ENCODE measurements around the gene WNT11.
A peak's percentile ranks its signal among the peaks of the same experiment; 100 is the strongest.

WNT11 gene

GRCh38 chr11:76216536-76217325, 10.4 kb upstream of the WNT11 start:
- DNase-seq (ENCODE audit: low read depth): no peak

GRCh38 chr11:76215941-76216340, 9.6 kb upstream of the WNT11 start:
- DNase-seq (ENCODE audit: low read depth): peak; percentile 31
- H3K9ac ChIP-seq (ENCODE audit: low read length): no peak overlapping the region
- H3K27me3 ChIP-seq (replicated peaks; ENCODE audit: control insufficient read depth, insufficient read depth, low read length): no peaks in the 10 kb centered on the region

More at GRCh38 chr11:76216536-76217325, 10.4 kb upstream of the WNT11 start:
- Histone ChIP-seq H3K4me1 (ENCODE audit: control insufficient read depth, insufficient read depth, low read length) (peaks cover 11% of the 10 kb centered on the region), H3K27me3 (replicated peaks; ENCODE audit: control insufficient read depth, insufficient read depth, low read length) (no peaks in the 10 kb centered on the region), H3K4me3 (ENCODE audit: low read length) (no peak overlapping the region), H3K9ac (ENCODE audit: low read length) (no peak overlapping the region), H3K36me3 (ENCODE audit: control insufficient read depth, insufficient read depth, low read length, severe bottlenecking) (no peaks in the 10 kb centered on the region), H3K9me3 (ENCODE audit: control insufficient read depth, low read length) (no peaks in the 10 kb centered on the region)

GRCh38 chr11:76214968-76215548, 8.8 kb upstream of the WNT11 start:
- Histone ChIP-seq H3K9me3 (ENCODE audit: control insufficient read depth, low read length) (no peaks in the 10 kb centered on the region), H3K4me3 (ENCODE audit: low read length) (no peak overlapping the region), H3K36me3 (ENCODE audit: control insufficient read depth, insufficient read depth, low read length, severe bottlenecking) (no peaks in the 10 kb centered on the region), H3K9ac (ENCODE audit: low read length) (no peak overlapping the region), H3K4me1 (ENCODE audit: control insufficient read depth, insufficient read depth, low read length) (peaks cover 11% of the 10 kb centered on the region), H3K27me3 (replicated peaks; ENCODE audit: control insufficient read depth, insufficient read depth, low read length) (no peaks in the 10 kb centered on the region)
- no peak for DNase-seq (ENCODE audit: low read depth)

More at GRCh38 chr11:76215941-76216340, 9.6 kb upstream of the WNT11 start:
- Histone ChIP-seq H3K9me3 (ENCODE audit: control insufficient read depth, low read length) (no peaks in the 10 kb centered on the region), H3K36me3 (ENCODE audit: control insufficient read depth, insufficient read depth, low read length, severe bottlenecking) (no peaks in the 10 kb centered on the region), H3K4me1 (ENCODE audit: control insufficient read depth, insufficient read depth, low read length) (peaks cover 11% of the 10 kb centered on the region), H3K4me3 (ENCODE audit: low read length) (no peak overlapping the region)

GRCh38 chr11:76214186-76214585, 7.9 kb upstream of the WNT11 start:
- no peak overlapping the region for H3K4me3 ChIP-seq (ENCODE audit: low read length)
- no peaks in the 10 kb centered on the region for H3K27me3 ChIP-seq (replicated peaks; ENCODE audit: control insufficient read depth, insufficient read depth, low read length)
- DNase-seq (ENCODE audit: low read depth): no peak
- no peaks in the 10 kb centered on the region for H3K36me3 ChIP-seq (ENCODE audit: control insufficient read depth, insufficient read depth, low read length, severe bottlenecking)
- no peak overlapping the region for H3K9ac ChIP-seq (ENCODE audit: low read length)
- no peaks in the 10 kb centered on the region for H3K9me3 ChIP-seq (ENCODE audit: control insufficient read depth, low read length)
- H3K4me1 ChIP-seq (ENCODE audit: control insufficient read depth, insufficient read depth, low read length): peaks cover 11% of the 10 kb centered on the region

GRCh38 chr11:76212086-76213035, 6.1 kb upstream of the WNT11 start:
- Histone ChIP-seq H3K4me3 (ENCODE audit: low read length) (no peak overlapping the region), H3K9ac (ENCODE audit: low read length) (no peak overlapping the region), H3K36me3 (ENCODE audit: control insufficient read depth, insufficient read depth, low read length, severe bottlenecking) (no peaks in the 10 kb centered on the region), H3K4me1 (ENCODE audit: control insufficient read depth, insufficient read depth, low read length) (peaks cover 24% of the 10 kb centered on the region), H3K27me3 (replicated peaks; ENCODE audit: control insufficient read depth, insufficient read depth, low read length) (no peaks in the 10 kb centered on the region), H3K9me3 (ENCODE audit: control insufficient read depth, low read length) (no peaks in the 10 kb centered on the region)
- DNase-seq (ENCODE audit: low read depth): no peak

GRCh38 chr11:76210931-76211851, 4.9 kb upstream of the WNT11 start:
- Histone ChIP-seq H3K9ac (ENCODE audit: low read length) (peak overlapping the region; percentile 79), H3K27me3 (replicated peaks; ENCODE audit: control insufficient read depth, insufficient read depth, low read length) (no peaks in the 10 kb centered on the region), H3K9me3 (ENCODE audit: control insufficient read depth, low read length) (no peaks in the 10 kb centered on the region), H3K36me3 (ENCODE audit: control insufficient read depth, insufficient read depth, low read length, severe bottlenecking) (no peaks in the 10 kb centered on the region), H3K4me1 (ENCODE audit: control insufficient read depth, insufficient read depth, low read length) (peaks cover 28% of the 10 kb centered on the region), H3K4me3 (ENCODE audit: low read length) (peak overlapping the region; percentile 82)
- no peak for DNase-seq (ENCODE audit: low read depth)

- Histone ChIP-seq H3K27me3 (replicated peaks; ENCODE audit: control insufficient read depth, insufficient read depth, low read length) (peaks cover 9% of the 10 kb centered on the region), H3K36me3 (ENCODE audit: control insufficient read depth, insufficient read depth, low read length, severe bottlenecking) (no peaks in the 10 kb centered on the region), H3K9ac (ENCODE audit: low read length) (peak overlapping the region; percentile 79), H3K4me1 (ENCODE audit: control insufficient read depth, insufficient read depth, low read length) (peaks cover 23% of the 10 kb centered on the region), H3K9me3 (ENCODE audit: control insufficient read depth, low read length) (no peaks in the 10 kb centered on the region), H3K4me3 (ENCODE audit: low read length) (peak overlapping the region; percentile 82)
- DNase-seq (ENCODE audit: low read depth): peak; percentile 90
Measured at GRCh38 chr11:76209973-76210930, 4.0 kb upstream of the WNT11 start.

GRCh38 chr11:76209375-76209972, 3.2 kb upstream of the WNT11 start:
- DNase-seq (ENCODE audit: low read depth): peak; percentile 36
- H3K36me3 ChIP-seq (ENCODE audit: control insufficient read depth, insufficient read depth, low read length, severe bottlenecking): no peaks in the 10 kb centered on the region
- no peaks in the 10 kb centered on the region for H3K9me3 ChIP-seq (ENCODE audit: control insufficient read depth, low read length)
- peak overlapping the region; percentile 76 for H3K9ac ChIP-seq (ENCODE audit: low read length)
- peaks cover 23% of the 10 kb centered on the region for H3K4me1 ChIP-seq (ENCODE audit: control insufficient read depth, insufficient read depth, low read length)
- peak overlapping the region; percentile 82 for H3K4me3 ChIP-seq (ENCODE audit: low read length)
- H3K27me3 ChIP-seq (replicated peaks; ENCODE audit: control insufficient read depth, insufficient read depth, low read length): peaks cover 9% of the 10 kb centered on the region

- Histone ChIP-seq H3K4me3 (ENCODE audit: low read length) (peak overlapping the region; percentile 82), H3K27me3 (replicated peaks; ENCODE audit: control insufficient read depth, insufficient read depth, low read length) (peaks cover 9% of the 10 kb centered on the region), H3K9me3 (ENCODE audit: control insufficient read depth, low read length) (no peaks in the 10 kb centered on the region), H3K9ac (ENCODE audit: low read length) (peak overlapping the region; percentile 76), H3K4me1 (ENCODE audit: control insufficient read depth, insufficient read depth, low read length) (peaks cover 23% of the 10 kb centered on the region), H3K36me3 (ENCODE audit: control insufficient read depth, insufficient read depth, low read length, severe bottlenecking) (no peaks in the 10 kb centered on the region)
- peak; percentile 80 for DNase-seq (ENCODE audit: low read depth)
Measured at GRCh38 chr11:76208438-76209374, 2.4 kb upstream of the WNT11 start.

Measured in adipocyte (in vitro differentiated cells).